GM21390 (cell line): Measurements from ENCODE around the gene MICU1.
"Not testable (repeated sequence)": the region's sequence is repeated elsewhere in the genome, so short reads cannot be mapped to it uniquely, and the experiment has no call there.

ENCODE experiments used
- ATAC-seq: cut with Tn5 transposase; IDR thresholded peaks from one replicate; pipeline ENCODE4 v1.9.1; 2021; ENCODE audit not compliant: unreplicated experiment

MICU1 gene, protein sequence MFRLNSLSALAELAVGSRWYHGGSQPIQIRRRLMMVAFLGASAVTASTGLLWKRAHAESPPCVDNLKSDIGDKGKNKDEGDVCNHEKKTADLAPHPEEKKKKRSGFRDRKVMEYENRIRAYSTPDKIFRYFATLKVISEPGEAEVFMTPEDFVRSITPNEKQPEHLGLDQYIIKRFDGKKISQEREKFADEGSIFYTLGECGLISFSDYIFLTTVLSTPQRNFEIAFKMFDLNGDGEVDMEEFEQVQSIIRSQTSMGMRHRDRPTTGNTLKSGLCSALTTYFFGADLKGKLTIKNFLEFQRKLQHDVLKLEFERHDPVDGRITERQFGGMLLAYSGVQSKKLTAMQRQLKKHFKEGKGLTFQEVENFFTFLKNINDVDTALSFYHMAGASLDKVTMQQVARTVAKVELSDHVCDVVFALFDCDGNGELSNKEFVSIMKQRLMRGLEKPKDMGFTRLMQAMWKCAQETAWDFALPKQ

DNA sequence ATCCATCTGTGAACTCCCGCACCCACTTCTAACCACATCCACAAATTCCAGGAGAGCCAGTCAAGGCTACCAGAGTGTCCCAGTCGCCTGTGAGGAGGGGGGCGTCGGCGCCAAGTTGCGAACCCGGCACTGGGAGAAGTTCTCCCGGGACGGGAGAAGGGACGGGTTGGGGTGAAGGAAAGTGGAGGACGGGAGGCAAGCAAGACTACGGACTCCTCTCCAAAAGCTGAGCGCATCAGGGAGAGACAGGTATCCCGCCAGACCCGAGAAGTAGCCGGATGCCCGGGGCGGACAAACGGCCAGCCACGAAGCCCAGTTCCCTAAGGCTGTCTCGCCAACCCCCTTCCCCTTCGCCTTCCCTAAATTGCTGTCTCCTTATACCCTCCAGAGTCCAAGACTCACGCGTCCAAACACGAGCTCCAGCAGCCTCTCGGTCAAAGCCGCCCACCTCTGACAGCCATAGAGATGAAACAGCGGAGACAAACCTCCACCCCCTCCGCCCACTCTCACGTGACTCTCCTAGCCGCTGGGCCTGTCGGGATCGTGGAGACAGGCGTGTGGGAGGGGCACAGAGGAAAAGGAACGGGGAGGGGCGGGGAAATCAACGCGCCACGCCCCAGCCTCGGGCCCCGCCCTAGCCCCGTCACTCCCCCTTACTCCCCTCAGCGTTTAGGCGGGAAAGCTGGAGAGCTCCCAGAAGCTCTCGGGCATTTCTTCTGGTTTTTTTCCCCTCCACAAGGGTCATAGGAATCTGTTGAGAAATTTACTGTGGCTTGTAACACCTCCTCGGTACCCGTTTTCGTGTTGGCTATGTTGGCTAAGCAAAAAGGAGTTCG, at the start of gene MICU1:
MICU1 (minus strand) TSS at position 472 of the 836 bp plus-strand sequence. CDS start 59,286 bp downstream, outside the sequence.
- peak; percentile 97 for ATAC-seq

- ATAC-seq: not testable (repeated sequence)
Observed at GRCh38 chr10:72674174-72674573, 48.3 kb upstream of the MICU1 start.

GRCh38 chr10:72673280-72673679, 47.4 kb upstream of the MICU1 start:
- no peak for ATAC-seq

DNA sequence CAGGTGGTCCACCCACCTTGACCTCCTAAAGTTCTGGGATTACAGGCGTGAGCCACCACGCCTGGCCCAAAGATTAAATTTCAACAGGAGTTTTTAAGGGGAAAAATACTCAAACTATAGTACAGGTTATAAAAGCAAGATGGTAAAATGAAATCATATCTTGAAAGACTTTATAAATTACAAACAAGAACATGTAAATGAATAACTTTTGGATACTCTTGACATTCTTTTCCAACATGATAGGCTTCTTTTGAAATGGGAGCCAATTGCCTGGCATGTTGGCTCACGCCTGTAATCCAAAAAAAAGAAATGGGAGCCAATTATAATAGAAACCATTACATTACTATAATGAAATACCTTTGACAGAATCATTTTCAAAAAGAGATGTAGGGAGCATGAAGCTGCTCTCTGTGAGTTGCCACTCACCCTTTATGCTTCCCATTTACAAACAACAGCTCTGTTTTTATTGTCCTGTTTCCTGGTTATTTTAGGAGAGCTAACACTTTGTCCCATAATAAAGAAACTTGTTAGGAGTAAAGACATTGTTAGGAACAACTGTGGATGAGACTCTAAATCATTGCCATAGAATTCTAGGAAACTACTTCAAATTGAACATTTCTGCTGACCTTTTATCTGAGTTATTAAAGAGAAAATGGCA, 41.5 kb upstream of the MICU1 start:
- no peak for ATAC-seq

- ATAC-seq: no peak
Observed at GRCh38 chr10:72665925-72666324, 40.0 kb upstream of the MICU1 start.

GRCh38 chr10:72663971-72664370, 38.1 kb upstream of the MICU1 start:
- no peak for ATAC-seq

DNA sequence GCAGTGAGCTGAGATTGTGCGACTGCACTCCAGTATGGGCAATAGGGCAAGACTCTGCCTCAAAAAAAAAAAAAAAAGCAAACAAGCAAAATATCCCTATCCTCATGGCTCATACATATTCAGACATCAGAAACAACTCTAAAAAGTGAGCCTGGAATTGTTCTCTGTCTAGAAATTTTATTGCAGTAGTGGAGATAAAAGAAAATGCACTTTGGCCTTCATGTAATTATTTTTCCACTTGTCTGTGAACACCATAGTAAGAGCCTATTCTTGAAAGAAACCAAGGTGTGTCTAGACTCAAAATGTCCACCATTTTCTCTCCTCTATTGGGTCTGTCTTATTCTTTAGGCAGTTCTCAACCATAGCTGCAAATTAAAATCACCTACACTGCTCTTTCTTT, 35.6 kb upstream of the MICU1 start:
- ATAC-seq: no peak

- ATAC-seq: no peak
Observed at GRCh38 chr10:72660220-72660619, 34.3 kb upstream of the MICU1 start.

- no peak for ATAC-seq
Observed at GRCh38 chr10:72659694-72660093, 33.8 kb upstream of the MICU1 start.

DNA sequence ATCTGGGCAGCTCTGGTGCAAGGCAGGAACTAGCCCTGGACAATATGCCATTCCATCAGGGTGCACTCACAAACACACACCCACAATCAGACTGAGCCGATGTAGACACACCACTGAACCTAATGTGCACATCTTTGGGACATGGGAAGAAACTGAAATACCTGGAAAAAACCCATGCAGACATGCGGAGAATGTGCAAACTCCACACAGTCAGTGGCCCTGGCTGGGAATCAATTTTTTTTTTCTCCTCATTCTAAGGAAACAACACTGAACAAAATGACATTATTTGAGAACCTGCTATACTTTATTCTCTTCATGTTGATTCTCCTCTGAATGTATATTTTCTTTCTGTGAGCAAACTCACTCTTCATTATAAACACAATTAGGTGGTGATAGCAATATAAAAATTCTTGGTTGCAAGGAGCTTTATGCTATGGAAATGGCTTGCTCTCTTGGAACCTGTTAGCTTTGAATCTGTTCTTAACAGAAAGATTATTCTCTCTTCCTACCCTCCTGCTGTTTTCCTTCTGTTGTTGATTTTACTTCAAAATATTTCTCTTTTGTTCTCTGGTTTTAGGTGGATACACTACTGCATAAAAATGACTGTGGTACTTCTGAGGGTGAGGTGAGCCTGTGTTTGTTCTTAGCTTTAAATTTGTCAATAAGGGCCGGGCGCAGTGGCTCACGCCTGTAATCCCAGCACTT, 33.0 kb upstream of the MICU1 start:
- no peak for ATAC-seq

DNA sequence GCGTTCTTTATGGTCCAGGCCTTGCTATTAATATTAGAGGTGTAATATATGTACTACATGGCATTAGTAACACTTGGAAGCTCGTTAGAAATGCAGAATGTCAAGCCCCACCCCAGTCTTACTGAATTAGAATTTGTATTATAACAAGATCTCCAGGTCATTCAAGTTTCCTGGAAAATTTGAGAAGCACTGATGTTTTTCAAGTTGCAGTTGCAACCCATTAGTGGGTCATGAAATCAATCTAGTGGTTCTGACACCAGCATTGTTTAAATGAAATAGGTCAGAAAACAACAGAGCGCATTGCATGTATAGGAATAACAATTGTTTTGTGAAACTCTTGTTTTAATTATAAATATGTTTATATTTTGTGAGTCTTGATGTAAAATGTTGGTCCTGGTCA, 28.8 kb upstream of the MICU1 start:
- no peak for ATAC-seq

DNA sequence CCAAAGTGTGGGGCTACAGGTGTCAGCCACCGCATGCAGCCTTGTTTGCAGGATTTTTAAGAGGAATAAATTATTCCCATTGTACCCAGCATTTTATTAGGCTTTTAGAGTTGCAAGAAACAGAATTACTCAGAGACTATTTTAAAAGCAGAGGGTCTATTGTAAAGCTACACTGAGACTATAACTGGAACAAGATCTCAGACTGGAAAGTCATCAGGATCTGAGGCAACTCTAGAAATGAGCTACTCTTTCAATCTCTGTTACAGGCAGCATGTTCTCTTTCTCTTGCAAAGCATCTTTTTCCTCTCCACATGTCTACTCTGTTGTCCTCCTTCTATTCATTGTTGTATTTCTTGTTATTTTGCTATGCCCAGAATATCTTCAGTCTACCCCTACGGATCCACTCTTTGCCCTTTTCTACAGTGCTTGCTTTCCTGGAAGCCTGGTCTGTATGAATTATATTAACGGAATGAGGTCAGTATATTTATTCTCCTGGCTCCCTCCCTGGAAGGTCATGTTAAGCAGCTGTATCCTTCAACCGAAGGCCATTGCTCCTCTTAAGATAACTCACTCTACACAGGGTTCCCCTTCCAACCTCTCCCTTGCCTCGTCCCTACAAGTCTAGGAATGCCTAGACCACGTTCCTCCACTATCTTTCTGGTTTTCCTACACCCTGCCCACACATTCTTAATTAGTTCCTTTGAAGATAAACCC, 27.7 kb upstream of the MICU1 start:
- ATAC-seq: no peak

DNA sequence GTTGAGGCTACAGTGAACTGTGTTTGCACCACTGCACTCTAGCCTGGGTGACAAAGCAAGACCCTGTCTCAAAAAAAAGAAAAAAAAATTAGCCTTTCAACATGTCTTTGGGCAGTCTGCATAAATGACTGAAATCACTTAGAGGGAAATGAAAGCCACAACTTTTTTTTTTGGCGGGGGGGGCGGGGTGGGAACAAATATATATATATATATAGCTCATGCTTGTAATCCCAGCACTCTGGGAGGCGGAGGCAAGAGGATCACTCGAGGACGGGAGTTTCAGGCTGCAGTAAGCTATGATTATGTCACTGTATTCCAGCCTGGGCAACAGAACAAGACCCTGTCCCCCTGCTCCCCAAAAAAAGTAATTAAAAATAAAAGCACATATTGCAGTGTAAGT, 23.4 kb upstream of the MICU1 start:
- no peak for ATAC-seq

DNA sequence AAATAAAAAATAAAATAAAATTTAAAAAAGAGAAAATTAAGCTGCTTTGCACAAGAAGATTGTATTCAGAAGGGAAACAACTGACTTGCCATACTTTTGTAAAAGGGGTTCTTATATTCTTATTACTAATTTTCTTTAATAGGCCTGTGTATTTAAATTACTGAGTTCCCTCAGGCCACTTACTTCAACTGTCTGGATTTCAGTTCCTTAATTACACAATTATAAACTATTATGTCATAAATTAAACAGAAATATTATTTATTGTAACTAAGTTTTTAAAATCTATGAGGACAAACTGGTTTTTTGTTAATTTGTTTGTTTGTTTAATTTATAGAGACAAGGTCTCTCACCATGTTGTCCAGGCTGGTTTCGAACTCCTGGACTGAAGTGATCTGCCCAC, 22.4 kb upstream of the MICU1 start:
- no peak for ATAC-seq

DNA sequence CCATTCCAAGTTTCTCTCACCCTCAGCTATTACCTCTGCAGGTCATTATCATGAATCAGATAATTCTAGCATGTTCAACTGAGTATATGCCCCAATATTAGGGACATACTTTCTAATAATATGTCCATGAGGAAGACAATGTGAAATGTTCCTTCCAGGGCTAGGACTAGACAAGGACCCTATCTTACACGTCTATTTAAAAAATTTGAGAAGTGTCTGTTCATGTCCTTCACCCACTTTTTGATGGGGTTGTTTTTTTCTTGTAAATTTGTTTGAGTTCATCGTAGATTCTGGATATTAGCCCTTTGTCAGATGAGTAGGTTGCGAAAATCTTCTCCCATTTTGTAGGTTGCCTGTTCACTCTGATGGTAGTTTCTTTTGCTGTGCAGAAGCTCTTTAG, 21.1 kb upstream of the MICU1 start:
- not testable (repeated sequence) for ATAC-seq

GRCh38 chr10:72645263-72645858, 19.5 kb upstream of the MICU1 start:
- no peak for ATAC-seq

DNA sequence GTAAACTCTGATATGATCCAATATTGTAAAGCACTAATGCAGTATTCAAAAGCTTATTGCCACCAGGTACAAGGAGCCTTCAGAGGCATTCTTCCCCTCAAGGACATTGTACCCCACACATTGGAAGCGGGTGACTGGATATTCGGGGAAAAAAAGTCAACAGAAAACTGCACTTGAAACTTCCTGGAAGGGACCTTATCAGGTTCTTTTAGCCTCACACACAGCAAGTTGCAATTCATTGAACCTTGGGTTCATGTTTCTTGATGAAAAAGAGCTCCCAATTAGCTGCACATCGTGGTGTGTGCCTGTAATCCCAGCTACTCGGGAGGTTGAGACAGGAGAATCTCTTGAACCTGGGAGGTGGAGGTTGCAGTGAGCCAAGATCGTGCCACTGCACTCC, 16.4 kb upstream of the MICU1 start:
- no peak for ATAC-seq

DNA sequence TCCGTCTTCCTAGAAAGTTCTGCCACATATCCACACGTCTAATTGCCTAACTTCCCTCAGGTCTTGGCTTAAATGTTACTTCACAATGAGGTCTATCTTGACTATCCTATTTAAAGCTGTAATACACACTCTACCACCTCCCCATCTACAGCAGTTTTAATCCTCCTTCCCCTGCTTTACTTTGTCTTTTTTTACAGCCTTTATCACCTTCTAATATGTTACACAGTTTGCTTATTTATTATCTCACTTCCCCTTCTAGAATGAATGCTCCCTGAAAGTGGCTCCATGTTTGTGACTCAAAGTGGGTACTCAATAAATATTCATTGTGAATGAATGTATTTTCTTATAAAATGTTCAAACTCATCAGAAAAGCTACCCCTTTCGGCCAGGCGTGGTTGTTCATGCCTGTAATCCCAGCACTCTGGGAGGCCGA, 13.6 kb upstream of the MICU1 start:
- no peak for ATAC-seq

- ATAC-seq: no peak
Observed at GRCh38 chr10:72638586-72639440, 12.9 kb upstream of the MICU1 start.
